ENCODE results near the gene DNAH10.

The DNAH10 gene

DNA sequence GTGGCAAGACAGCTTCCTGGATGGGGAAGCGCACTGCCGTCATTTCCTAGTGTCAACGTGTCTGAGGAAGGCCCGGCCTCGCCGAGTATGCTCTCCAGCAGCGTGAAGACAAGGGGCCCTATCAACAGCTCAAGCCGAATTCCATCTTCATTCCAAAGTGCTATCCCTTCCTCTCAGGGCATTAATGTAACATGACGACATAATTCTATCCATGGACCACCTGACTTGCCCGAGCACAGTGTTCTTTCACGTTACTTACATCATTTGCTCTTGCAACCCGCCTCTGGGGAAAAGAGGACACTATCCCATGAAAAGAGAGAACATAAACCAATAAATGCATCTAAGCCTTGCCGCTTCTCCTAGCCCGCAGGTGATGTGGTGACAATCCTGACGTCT is 187.7 kb downstream of the DNAH10 start:
- H3K9me3 ChIP-seq (ENCODE audit: insufficient read depth, low read depth, low read length): no peaks in the 10 kb centered on the region
- H3K4me3 ChIP-seq (ENCODE audit: low read length): no peak overlapping the region
- H3K27me3 ChIP-seq (ENCODE audit: insufficient read depth, low read length): peaks cover 36% of the 10 kb centered on the region
- H3K9ac ChIP-seq (ENCODE audit: low read depth, low read length): no peak overlapping the region
- H3K27ac ChIP-seq (ENCODE audit: low read length): no peak overlapping the region
- no peaks in the 10 kb centered on the region for H3K36me3 ChIP-seq (ENCODE audit: insufficient read depth, low read depth, low read length)
- no peaks in the 10 kb centered on the region for H3K4me1 ChIP-seq (ENCODE audit: insufficient read depth, low read length)

DNA sequence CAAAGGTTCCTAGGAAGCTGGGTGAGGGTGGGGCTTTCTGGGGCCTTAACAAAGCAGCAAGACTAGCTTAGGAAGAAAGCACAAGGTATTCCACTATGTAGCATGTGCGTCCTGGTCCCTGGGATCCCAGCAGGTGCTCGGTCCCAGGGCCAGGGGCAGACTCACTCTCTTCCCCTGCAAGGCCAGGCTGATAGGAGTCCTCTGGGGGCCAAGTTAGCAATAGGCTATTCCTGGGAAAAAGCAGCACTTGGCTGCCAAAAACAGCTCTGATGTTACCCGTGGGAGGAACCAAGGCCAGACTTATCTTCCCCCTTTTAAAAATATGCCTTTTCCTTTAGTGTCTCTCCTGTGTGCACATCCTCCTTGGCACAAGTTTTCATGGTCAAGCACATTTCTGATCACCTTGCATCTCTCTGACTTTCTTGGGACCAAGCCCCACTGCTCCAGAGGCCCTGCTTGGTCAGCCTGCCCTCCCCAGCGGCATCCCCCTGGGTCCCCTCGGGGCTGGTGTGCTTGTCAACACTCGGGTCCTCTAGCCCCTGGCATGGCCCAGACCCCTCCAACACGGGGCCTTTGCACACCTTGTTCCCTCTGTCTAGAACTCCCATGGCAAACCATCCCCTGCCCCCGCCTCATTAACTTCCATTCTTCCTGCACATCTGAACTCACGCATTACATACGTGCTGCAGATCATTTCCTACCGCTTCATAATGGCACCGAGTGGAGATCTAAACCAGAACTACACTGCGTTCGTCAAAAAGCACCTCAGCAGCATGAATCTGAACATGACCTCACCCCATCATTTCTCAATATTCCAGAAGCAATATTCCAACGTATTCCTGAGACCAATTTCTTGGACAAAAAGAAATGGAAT is 188.6 kb downstream of the DNAH10 start:
- Histone ChIP-seq H3K27ac (ENCODE audit: low read length) (no peak overlapping the region), H3K27me3 (ENCODE audit: insufficient read depth, low read length) (peaks cover 39% of the 10 kb centered on the region)

GRCh38 chr12:123951467-123951866 is 189.4 kb downstream of the DNAH10 start:
- H3K9ac ChIP-seq (ENCODE audit: low read depth, low read length): no peak overlapping the region
- no peaks in the 10 kb centered on the region for H3K9me3 ChIP-seq (ENCODE audit: insufficient read depth, low read depth, low read length)
- peaks cover 47% of the 10 kb centered on the region for H3K27me3 ChIP-seq (ENCODE audit: insufficient read depth, low read length)
- H3K4me3 ChIP-seq (ENCODE audit: low read length): no peak overlapping the region
- no peaks in the 10 kb centered on the region for H3K4me1 ChIP-seq (ENCODE audit: insufficient read depth, low read length)
- no peaks in the 10 kb centered on the region for H3K36me3 ChIP-seq (ENCODE audit: insufficient read depth, low read depth, low read length)
- H3K27ac ChIP-seq (ENCODE audit: low read length): no peak overlapping the region

More for the DNA sequence above, 188.6 kb downstream of the DNAH10 start:
- Histone ChIP-seq H3K9me3 (ENCODE audit: insufficient read depth, low read depth, low read length) (no peaks in the 10 kb centered on the region), H3K9ac (ENCODE audit: low read depth, low read length) (no peak overlapping the region), H3K36me3 (ENCODE audit: insufficient read depth, low read depth, low read length) (no peaks in the 10 kb centered on the region), H3K4me3 (ENCODE audit: low read length) (no peak overlapping the region), H3K4me1 (ENCODE audit: insufficient read depth, low read length) (no peaks in the 10 kb centered on the region)

DNA sequence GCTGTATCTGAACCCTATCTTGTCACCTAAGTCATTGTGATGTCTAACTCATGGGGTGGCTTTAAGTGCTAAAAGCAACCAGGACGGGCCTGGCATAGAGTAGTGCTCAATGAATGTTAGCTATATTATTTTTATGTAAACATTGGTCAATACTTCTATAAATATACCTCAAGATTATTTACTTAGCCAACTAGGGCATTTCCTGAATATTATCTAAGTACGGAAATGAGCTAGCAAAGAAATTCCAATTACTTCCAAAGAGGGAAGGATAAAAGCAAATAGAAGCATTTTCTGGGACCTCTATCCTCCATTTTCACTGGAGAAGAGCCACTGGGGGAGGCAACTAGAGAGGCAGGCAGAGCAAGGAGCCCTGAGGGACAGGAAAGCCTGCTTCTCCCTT is 189.9 kb downstream of the DNAH10 start:
- no peaks in the 10 kb centered on the region for H3K9me3 ChIP-seq (ENCODE audit: insufficient read depth, low read depth, low read length)
- no peaks in the 10 kb centered on the region for H3K4me1 ChIP-seq (ENCODE audit: insufficient read depth, low read length)
- no peak overlapping the region for H3K4me3 ChIP-seq (ENCODE audit: low read length)
- peaks cover 52% of the 10 kb centered on the region for H3K27me3 ChIP-seq (ENCODE audit: insufficient read depth, low read length)
- no peak overlapping the region for H3K27ac ChIP-seq (ENCODE audit: low read length)
- no peak overlapping the region for H3K9ac ChIP-seq (ENCODE audit: low read depth, low read length)
- H3K36me3 ChIP-seq (ENCODE audit: insufficient read depth, low read depth, low read length): no peaks in the 10 kb centered on the region

DNA sequence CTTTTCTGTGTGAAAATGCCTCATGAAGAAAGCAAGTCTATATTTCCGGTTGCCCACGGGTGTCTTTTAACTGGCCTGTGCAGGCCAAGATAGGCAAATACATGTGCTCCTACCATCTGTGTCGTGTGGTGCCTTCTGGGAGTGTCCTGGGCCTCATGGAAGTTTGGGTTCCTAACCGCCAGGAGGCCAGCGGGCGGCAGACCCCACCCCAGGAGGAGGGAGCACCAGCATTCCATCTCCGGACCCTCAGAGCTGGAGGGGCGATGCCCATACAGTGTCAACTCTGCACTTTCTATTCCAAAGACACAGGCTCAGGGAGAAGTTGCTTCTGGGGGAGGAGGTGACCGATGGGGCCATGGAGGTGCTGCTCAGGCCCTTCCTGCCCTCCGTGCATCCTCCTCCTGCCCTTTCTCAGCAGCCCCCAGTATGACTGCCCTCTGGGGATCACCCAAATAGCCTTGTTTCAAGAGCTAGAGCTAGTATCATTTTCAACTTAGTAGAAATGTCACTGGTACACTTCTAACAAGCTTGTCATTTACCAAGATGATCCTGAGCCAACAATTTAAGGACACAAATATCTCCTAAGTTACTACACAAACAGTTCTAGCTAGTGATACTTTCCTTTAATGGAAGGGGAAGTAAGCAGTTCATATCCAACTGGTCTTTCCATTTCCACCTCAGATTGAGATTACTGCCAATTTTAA is 192.7 kb downstream of the DNAH10 start:
- Histone ChIP-seq H3K4me3 (ENCODE audit: low read length) (no peak overlapping the region), H3K27me3 (ENCODE audit: insufficient read depth, low read length) (peaks cover 59% of the 10 kb centered on the region), H3K4me1 (ENCODE audit: insufficient read depth, low read length) (no peaks in the 10 kb centered on the region), H3K27ac (ENCODE audit: low read length) (no peak overlapping the region), H3K9ac (ENCODE audit: low read depth, low read length) (no peak overlapping the region), H3K36me3 (ENCODE audit: insufficient read depth, low read depth, low read length) (no peaks in the 10 kb centered on the region), H3K9me3 (ENCODE audit: insufficient read depth, low read depth, low read length) (no peaks in the 10 kb centered on the region)

GRCh38 chr12:123956249-123956648 is 194.1 kb downstream of the DNAH10 start:
- Histone ChIP-seq H3K27me3 (ENCODE audit: insufficient read depth, low read length) (peaks cover 74% of the 10 kb centered on the region), H3K4me3 (ENCODE audit: low read length) (no peak overlapping the region), H3K9ac (ENCODE audit: low read depth, low read length) (no peak overlapping the region), H3K36me3 (ENCODE audit: insufficient read depth, low read depth, low read length) (no peaks in the 10 kb centered on the region), H3K27ac (ENCODE audit: low read length) (no peak overlapping the region), H3K9me3 (ENCODE audit: insufficient read depth, low read depth, low read length) (no peaks in the 10 kb centered on the region), H3K4me1 (ENCODE audit: insufficient read depth, low read length) (no peaks in the 10 kb centered on the region)

DNA sequence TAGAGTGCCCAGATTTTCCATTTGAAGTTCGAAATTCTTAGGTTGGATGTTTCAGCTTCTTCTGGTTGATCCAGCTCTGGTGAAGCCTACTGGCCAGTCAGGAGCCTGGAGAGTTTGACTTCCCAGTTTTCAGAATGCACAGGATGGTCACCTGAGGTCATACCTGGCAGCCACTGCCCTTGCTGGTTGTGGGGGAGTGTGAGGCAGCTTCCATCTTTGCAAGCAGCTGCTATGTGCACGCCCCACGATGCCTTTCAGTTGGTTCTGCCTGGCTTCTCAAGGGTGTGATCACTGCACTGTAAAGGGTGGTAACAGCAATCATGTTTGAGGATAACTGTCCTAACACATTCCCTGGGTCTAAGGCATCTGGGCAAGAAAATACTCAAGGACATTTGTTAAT is 195.1 kb downstream of the DNAH10 start:
- no peaks in the 10 kb centered on the region for H3K36me3 ChIP-seq (ENCODE audit: insufficient read depth, low read depth, low read length)
- peaks cover 83% of the 10 kb centered on the region for H3K27me3 ChIP-seq (ENCODE audit: insufficient read depth, low read length)
- H3K9ac ChIP-seq (ENCODE audit: low read depth, low read length): no peak overlapping the region
- H3K27ac ChIP-seq (ENCODE audit: low read length): no peak overlapping the region
- no peak overlapping the region for H3K4me3 ChIP-seq (ENCODE audit: low read length)
- H3K9me3 ChIP-seq (ENCODE audit: insufficient read depth, low read depth, low read length): no peaks in the 10 kb centered on the region
- H3K4me1 ChIP-seq (ENCODE audit: insufficient read depth, low read length): no peaks in the 10 kb centered on the region

DNA sequence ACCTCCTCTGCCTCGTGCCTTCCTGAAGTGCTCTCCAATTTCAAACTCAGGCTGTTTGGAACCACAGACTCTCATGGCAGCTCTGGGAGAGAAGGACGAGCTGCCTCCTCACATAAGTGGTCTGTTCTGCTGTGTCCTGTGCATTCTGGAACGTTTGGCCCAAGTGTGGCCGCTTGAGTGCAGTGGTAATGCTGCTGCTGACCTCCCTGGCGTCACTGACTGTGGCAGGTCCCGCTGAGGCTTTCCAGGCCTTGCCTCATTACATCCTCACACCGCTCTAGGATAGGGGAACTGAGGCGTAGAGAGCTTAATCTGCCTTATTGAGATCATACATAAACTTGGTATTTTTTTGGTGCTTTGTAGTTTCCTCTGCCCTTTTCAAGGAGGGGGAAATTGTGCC is 196.4 kb downstream of the DNAH10 start:
- Histone ChIP-seq H3K36me3 (ENCODE audit: insufficient read depth, low read depth, low read length) (no peaks in the 10 kb centered on the region), H3K9ac (ENCODE audit: low read depth, low read length) (no peak overlapping the region), H3K4me1 (ENCODE audit: insufficient read depth, low read length) (no peaks in the 10 kb centered on the region), H3K4me3 (ENCODE audit: low read length) (no peak overlapping the region), H3K27me3 (ENCODE audit: insufficient read depth, low read length) (peaks cover 87% of the 10 kb centered on the region), H3K9me3 (ENCODE audit: insufficient read depth, low read depth, low read length) (no peaks in the 10 kb centered on the region), H3K27ac (ENCODE audit: low read length) (no peak overlapping the region)

DNA sequence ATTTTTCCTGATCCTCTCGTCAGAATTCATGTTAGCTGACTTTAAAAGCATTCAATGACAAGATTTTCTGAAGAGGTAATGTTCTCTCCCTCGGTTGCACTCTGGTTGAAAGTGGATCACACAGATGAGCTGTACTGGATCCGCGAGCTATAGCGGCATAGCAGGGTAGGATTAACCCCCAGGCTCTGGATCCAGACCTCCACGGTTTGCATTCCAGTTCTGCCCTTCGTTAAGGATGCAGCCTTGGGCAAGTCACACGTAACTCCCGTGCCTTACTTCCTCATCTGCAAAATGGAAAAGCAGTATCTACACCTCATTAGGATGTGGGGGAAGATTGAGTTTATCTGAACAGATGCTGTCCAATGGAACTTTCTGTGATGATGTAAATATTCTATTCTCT is 196.8 kb downstream of the DNAH10 start:
- H3K9me3 ChIP-seq (ENCODE audit: insufficient read depth, low read depth, low read length): no peaks in the 10 kb centered on the region
- no peaks in the 10 kb centered on the region for H3K4me1 ChIP-seq (ENCODE audit: insufficient read depth, low read length)
- H3K36me3 ChIP-seq (ENCODE audit: insufficient read depth, low read depth, low read length): no peaks in the 10 kb centered on the region
- no peak overlapping the region for H3K4me3 ChIP-seq (ENCODE audit: low read length)
- no peak overlapping the region for H3K27ac ChIP-seq (ENCODE audit: low read length)
- H3K27me3 ChIP-seq (ENCODE audit: insufficient read depth, low read length): peaks cover 91% of the 10 kb centered on the region
- H3K9ac ChIP-seq (ENCODE audit: low read depth, low read length): no peak overlapping the region

GRCh38 chr12:123960029-123960735 is 198.1 kb downstream of the DNAH10 start:
- no peak overlapping the region for H3K27ac ChIP-seq (ENCODE audit: low read length)
- no peak overlapping the region for H3K4me3 ChIP-seq (ENCODE audit: low read length)
- H3K27me3 ChIP-seq (ENCODE audit: insufficient read depth, low read length): peaks cover 94% of the 10 kb centered on the region
- no peak overlapping the region for H3K9ac ChIP-seq (ENCODE audit: low read depth, low read length)
- no peaks in the 10 kb centered on the region for H3K4me1 ChIP-seq (ENCODE audit: insufficient read depth, low read length)
- no peaks in the 10 kb centered on the region for H3K36me3 ChIP-seq (ENCODE audit: insufficient read depth, low read depth, low read length)
- H3K9me3 ChIP-seq (ENCODE audit: insufficient read depth, low read depth, low read length): no peaks in the 10 kb centered on the region

GRCh38 chr12:123960856-123961255 is 198.8 kb downstream of the DNAH10 start:
- Histone ChIP-seq H3K9ac (ENCODE audit: low read depth, low read length) (no peak overlapping the region), H3K9me3 (ENCODE audit: insufficient read depth, low read depth, low read length) (no peaks in the 10 kb centered on the region), H3K4me3 (ENCODE audit: low read length) (no peak overlapping the region), H3K36me3 (ENCODE audit: insufficient read depth, low read depth, low read length) (no peaks in the 10 kb centered on the region), H3K4me1 (ENCODE audit: insufficient read depth, low read length) (no peaks in the 10 kb centered on the region), H3K27ac (ENCODE audit: low read length) (no peak overlapping the region), H3K27me3 (ENCODE audit: insufficient read depth, low read length) (peaks cover 94% of the 10 kb centered on the region)
